ENCODE measurements around the gene UBAC2. TPM values are rescaled to one million over a fixed set of nuclear protein-coding genes. Genes with fewer than 3 reads are reported as not detected.

The UBAC2 gene
- total and polyA plus RNA-seq, 2 of the 4 experiments (the other 2 are of a cell fraction), result 20.8 to 36.3 TPM

DNA sequence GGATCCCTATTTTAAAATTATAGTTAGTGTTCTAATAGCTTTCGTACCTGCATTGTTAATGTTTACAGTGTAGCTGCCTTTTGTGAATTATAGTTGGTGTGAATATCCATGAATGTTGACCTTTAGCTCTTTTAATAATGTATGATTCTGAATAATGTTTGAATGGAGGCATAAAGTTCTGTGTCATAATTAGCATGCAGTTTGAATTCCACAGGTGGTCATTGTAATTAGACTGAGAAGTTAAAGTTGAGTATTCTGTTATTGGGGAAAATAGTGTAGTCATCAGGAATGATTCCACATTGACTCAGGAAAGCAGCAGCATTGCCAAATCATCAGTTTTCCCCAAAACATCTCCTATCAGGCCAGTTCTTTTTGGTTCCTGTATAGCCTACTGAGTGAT lies 45.4 kb downstream of the UBAC2 start:
- no peaks in the 10 kb centered on the region for H4K20me1 ChIP-seq (ENCODE audit: insufficient read depth, low read length)
- H3K4me2 ChIP-seq (ENCODE audit: low read depth, low read length), result no peak overlapping the region
- CTCF ChIA-PET, result no interaction called here
- H3K9ac ChIP-seq (ENCODE audit: low read depth, low read length), result no peak overlapping the region
- no peak overlapping the region for H2AFZ ChIP-seq (replicated peaks; ENCODE audit: low read length, poor library complexity)
- DNase-seq (no peak), ATAC-seq (ENCODE audit: low read depth) (no peak)
- WGBS, 2 experiments (ENCODE audit: extremely low coverage in 2 of 2, insufficient read length in 1 of 2), result no CpG with 5 or more reads among the region's 1 CpG
- H2BK20ac ChIP-seq (ENCODE audit: low read depth, low read length), result no peak overlapping the region
- no peak overlapping the region for H2BK5ac ChIP-seq (ENCODE audit: low read depth, low read length, poor library complexity, severe bottlenecking)
- no peaks in the 10 kb centered on the region for H3K9me1 ChIP-seq (ENCODE audit: insufficient read depth, low read length)
- POLR2A ChIA-PET (ENCODE audit: unreplicated experiment), result no interaction called here
- BruUV-seq (replicated peaks), result no TSS peak
- no peak overlapping the region for H3K23ac ChIP-seq (ENCODE audit: low read depth, low read length)
- H3K79me1 ChIP-seq (ENCODE audit: low read depth in 1 of 2, low read length in 2 of 2), result peaks cover 0 to 4% of the 10 kb centered on the region in 2 experiments; a peak in 1 of 4 replicates
- H2AK9ac ChIP-seq (replicated peaks; ENCODE audit: low read depth, low read length, poor library complexity), result no peak overlapping the region
- no peak overlapping the region for H4K91ac ChIP-seq (ENCODE audit: insufficient read depth, low read depth, low read length)
- in situ Hi-C loops (cut with MboI; ENCODE audit: low sequenced_read_pairs) (no loop called here), dilution Hi-C loops (cut with HindIII; ENCODE audit: low sequenced_read_pairs, unreplicated experiment) (no loop called here), intact Hi-C loops (cut with micrococcal nuclease) (no loop called here)
- H4K5ac ChIP-seq (ENCODE audit: low read depth, low read length), result no peak overlapping the region
- peaks cover 2% of the 10 kb centered on the region; the same call in 1 of the 2 replicates for H3K36me3 ChIP-seq (ENCODE audit: control insufficient read depth, insufficient read depth, low read length)
- H3K14ac ChIP-seq (replicated peaks; ENCODE audit: low read depth, low read length), result no peak overlapping the region
- H3K56ac ChIP-seq (ENCODE audit: extremely low read depth, insufficient read depth, low read length), result no peak overlapping the region
- no peaks in the 10 kb centered on the region for H3K9me3 ChIP-seq (ENCODE audit: control insufficient read depth, insufficient read depth, low read length)
- no peak overlapping the region for H3K4ac ChIP-seq (ENCODE audit: low read depth, low read length)
- H2AK5ac ChIP-seq (ENCODE audit: low read depth, low read length), result no peak overlapping the region
- H3K27ac ChIP-seq (ENCODE audit: insufficient read depth, low read length), result no peak overlapping the region
- H4K8ac ChIP-seq (ENCODE audit: low read depth in 2 of 2, low read length in 2 of 2), result no peak overlapping the region
- H2BK120ac ChIP-seq (ENCODE audit: low read depth, low read length), result no peak overlapping the region
- TF ChIP-seq MXI1 (IDR thresholded peaks at IDR 0.05; ENCODE audit: borderline replicate concordance, low read depth, low read length), result no peak
- no peak for TF ChIP-seq RFX5 (IDR thresholded peaks at IDR 0.05; ENCODE audit: low read depth, low read length)
- no peak for TF ChIP-seq ELK1 (IDR thresholded peaks at IDR 0.05; ENCODE audit: borderline replicate concordance, low read depth, low read length)
- no peak for TF ChIP-seq MAFK (IDR thresholded peaks at IDR 0.05; ENCODE audit: low read depth, low read length)
- no peak for TF ChIP-seq POLR2A (IDR thresholded peaks at IDR 0.05; ENCODE audit: low read depth, low read length)
- TF ChIP-seq BHLHE40 (IDR thresholded peaks at IDR 0.05; ENCODE audit: low read depth, low read length), result no peak
- TF ChIP-seq, protein P1, sequence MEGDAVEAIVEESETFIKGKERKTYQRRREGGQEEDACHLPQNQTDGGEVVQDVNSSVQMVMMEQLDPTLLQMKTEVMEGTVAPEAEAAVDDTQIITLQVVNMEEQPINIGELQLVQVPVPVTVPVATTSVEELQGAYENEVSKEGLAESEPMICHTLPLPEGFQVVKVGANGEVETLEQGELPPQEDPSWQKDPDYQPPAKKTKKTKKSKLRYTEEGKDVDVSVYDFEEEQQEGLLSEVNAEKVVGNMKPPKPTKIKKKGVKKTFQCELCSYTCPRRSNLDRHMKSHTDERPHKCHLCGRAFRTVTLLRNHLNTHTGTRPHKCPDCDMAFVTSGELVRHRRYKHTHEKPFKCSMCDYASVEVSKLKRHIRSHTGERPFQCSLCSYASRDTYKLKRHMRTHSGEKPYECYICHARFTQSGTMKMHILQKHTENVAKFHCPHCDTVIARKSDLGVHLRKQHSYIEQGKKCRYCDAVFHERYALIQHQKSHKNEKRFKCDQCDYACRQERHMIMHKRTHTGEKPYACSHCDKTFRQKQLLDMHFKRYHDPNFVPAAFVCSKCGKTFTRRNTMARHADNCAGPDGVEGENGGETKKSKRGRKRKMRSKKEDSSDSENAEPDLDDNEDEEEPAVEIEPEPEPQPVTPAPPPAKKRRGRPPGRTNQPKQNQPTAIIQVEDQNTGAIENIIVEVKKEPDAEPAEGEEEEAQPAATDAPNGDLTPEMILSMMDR (conservative IDR thresholded peaks at IDR 0.05; ENCODE audit: low read depth, low read length), result no peak
- no peak for TF ChIP-seq RCOR1 (IDR thresholded peaks at IDR 0.05; ENCODE audit: insufficient replicate concordance, low read length)
- TF ChIP-seq SMC3 (IDR thresholded peaks at IDR 0.05; ENCODE audit: low read depth, low read length), result no peak
- no peak for TF ChIP-seq RAD21 (IDR thresholded peaks at IDR 0.05; ENCODE audit: low read length)
- no peaks in the 10 kb centered on the region for H3K27me3 ChIP-seq (ENCODE audit: control insufficient read depth, insufficient read depth, low read length)
- H3K18ac ChIP-seq (ENCODE audit: low read depth, low read length), result no peak overlapping the region
- no peaks in the 10 kb centered on the region for H3K4me1 ChIP-seq (ENCODE audit: control insufficient read depth, insufficient read depth, low read length)
- H3K4me3 ChIP-seq (ENCODE audit: insufficient read depth, low read depth, low read length), result no peak overlapping the region
- H2BK15ac ChIP-seq (ENCODE audit: low read depth, low read length), result no peak overlapping the region

All from IMR-90 (cell line).